Stimulated activated CD8-positive, alpha-beta memory T cell treated with anti-CD3 and anti-CD28 coated beads, Interleukin-12 subunit alpha, Interleukin-12 subunit beta, amount 100 ng/mL, for 4 hours (primary cell): Measurements from ENCODE around the gene ARHGAP8.

ENCODE experiments used
- DNase-seq: peaks from one replicate; pipeline ENCODE4 v3.0.0-alpha.2; 2020; ENCODE audit warnings: low read depth

The ARHGAP8 gene

DNA sequence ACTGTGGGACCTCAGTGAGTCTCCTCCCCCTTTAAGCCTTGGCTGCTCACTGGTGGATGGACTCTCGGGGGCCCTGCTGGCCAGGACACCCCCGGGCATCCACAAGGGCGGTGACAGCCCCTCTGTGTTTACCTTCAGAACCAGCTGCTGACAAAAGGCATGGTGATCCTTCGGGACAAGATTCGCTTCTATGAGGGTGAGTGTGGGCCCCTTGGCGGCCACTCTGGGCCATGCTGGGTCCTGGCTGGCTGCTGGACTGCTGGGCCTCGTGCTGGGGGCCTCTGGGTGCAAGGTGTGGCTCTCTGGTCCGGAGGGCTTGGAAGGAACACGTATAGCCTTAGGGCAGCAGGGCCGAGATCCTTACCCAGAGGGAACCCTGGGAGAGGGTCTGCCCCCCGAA lies 25.9 kb upstream of the ARHGAP8 start:
- no peak for DNase-seq

DNA sequence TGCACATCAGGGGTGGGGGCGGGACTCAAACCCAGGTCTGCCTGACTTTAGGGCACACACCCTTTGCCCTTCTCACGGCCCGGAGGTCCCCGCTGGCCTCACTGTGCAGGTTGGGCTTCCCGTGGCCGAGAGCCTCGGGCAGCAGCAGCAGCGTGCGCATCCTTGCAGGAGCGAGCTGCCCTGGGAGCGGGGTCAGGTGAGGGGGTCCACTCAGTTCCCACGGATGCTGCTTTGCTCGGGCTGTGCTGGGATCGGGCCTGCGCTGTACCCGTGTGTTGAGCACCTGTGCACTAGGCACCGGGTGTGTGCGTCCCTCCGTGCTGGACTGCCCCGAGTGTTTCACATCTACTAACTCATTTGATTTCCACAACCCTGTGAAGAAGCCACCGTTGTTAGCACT lies 25.2 kb upstream of the ARHGAP8 start:
- DNase-seq = no peak

DNA sequence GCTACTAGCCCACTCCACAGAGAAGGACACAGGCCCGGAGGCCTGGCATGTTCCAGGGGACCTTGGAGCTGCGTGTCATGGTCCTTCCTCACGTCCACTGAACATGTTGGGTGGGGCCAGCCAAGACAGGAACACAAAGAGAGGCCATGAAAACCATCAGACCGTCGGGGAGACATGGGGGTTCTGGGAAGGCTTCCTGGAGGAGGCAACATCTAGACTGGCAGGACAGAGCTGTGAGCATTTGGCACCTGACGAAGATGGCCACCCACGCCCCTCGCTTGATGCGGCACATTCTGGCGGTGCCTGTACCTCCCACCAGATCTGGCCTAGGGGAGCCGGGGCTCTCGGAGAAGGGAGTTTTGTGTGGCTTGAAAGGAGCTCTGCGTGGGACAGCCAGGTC lies 24.7 kb upstream of the ARHGAP8 start:
- no peak for DNase-seq

DNA sequence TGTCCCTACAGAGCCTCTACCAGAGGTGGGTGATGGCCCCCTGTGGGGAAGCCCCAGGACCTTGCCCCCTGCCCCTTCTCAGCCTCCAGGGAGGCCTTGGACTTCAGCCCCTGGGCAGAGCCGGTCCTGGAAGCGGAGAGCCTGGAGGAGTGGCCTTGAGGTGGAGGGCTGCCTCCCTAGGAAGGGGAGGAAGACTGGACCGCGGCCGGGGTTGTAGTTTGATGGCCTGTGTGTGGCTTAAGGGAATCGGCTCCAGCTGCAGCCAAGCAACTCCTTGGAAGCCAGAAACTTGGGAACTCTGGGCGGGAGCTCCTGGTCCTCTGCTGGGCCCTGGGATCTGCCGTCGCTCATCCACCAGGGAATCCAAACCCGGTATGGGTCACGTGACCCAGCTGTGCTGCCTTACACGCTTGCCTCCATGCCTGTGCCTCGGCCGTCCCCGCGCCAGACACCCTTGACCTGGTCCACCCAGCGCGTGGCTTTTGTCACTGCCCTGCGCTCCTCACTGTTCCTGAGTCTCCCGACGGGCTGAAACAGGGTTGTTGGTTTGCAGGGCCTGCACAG lies 23.5 kb upstream of the ARHGAP8 start:
- no peak for DNase-seq

DNA sequence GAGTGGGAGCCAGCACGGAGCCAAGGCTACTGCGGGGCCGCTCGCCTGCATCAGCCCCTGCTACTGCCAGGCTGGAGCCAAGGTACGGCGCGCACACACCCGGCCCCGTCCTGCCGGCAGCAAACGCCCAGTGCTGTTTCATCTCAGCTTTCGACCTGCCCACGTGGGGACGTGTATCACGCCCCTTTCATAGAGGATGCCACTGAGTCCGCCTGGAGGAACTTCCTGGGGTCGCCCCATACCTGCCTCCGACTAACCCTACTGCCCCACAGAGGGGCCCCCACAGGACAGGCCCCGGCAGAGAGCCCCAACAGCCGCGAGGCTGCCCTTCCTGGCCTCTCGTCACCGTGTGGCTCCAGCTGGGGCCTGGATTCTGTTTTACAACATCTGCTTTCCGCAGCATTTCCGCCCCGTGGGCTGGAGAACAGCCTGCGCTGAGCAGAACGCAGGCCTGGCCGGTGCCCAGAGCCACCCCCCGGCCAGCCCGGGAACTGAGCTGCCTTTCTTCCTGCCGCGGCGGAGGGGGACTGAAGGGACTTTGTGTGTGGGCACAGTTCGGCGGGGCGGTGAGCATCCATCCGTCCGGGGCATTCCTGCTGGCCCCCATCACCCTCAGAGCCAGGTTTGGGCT lies 22.9 kb upstream of the ARHGAP8 start:
- DNase-seq = no peak

DNA sequence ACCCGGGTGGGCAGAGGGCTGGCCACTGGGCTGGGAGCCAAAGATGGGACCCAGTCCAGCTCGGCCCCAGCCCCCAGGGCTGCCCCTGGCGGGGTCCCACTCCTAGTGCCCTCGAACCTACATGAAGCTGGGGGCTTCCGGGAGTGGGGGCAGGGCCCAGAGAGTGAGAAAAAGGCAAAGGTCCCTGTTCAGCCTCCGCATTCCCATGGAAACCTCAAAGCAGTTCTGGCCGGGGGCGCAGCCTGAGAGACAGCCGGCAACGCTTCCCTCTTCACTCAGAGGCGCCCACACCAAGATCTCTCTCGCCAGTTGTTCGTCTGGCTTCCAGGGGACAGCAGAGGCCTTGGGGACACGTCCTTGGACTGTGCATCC lies 22.4 kb upstream of the ARHGAP8 start:
- DNase-seq = no peak

DNA sequence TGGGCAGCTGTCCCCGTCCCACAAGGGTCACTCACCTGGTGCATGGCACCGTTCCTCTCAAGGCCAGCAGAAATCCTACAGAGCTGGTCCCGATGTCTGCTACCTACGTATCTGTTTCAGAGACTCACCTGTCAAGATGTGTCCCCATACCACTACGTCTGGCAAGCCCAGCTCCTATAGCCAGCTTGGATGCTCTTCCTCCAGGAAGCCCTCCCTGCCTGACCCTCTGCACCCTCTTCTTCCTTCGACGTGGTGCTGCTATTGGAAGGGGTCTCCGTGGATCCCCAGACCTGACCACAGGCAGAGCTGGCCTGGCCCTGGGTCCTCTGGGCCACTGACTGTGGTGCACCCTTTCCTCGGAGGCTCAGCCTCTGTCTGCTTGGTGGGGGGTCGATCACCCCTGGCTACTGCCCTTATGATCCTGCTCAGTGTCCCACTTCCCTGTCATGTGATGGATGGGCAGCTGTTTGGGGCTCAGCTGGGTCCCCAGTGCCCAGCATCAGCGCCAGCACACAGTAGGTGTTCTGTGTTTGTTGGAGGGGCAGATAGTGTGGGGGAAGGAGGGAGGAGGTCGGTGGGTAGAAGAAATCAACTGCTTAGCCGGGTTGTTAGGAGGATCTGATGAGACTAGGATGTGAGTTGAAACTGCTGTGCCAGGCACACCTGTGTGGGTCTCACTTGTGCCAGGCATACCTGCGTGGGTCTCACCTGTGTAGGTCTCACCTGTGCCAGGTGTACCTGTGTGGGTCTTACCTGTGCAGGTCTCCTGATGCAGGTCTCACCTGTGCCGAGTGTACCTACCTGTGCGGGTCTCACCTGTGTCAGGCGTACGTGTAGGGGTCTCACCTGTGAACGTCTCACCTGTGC lies 21.7 kb upstream of the ARHGAP8 start:
- no peak for DNase-seq

DNA sequence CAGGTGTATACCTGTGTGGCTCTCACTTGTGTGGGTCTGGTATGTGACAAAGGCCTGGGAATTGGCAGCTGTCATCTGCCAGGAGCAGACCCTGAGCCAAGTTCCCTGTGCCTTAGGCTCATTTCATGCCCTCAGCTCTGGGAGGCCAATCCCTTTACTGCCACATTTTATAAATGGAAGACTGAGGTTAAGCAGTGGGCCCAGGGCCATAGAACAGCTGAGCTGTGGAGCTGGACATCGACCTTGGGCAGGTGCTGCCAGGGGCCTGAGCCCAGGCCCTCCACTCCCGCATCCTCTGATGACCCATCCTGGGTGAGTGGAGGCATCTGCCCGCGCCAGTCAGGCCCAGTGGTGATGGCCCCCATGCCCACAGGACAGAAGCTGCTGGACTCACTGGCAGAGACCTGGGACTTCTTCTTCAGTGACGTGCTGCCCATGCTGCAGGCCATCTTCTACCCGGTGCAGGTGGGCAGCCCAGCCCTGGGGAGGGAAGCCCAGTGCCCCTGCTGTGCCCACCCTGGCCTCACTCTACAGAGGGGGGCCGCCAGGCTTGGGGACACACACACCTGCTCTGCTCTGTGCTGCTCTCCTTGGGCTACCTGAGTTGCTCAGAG lies 20.9 kb upstream of the ARHGAP8 start:
- DNase-seq = no peak

DNA sequence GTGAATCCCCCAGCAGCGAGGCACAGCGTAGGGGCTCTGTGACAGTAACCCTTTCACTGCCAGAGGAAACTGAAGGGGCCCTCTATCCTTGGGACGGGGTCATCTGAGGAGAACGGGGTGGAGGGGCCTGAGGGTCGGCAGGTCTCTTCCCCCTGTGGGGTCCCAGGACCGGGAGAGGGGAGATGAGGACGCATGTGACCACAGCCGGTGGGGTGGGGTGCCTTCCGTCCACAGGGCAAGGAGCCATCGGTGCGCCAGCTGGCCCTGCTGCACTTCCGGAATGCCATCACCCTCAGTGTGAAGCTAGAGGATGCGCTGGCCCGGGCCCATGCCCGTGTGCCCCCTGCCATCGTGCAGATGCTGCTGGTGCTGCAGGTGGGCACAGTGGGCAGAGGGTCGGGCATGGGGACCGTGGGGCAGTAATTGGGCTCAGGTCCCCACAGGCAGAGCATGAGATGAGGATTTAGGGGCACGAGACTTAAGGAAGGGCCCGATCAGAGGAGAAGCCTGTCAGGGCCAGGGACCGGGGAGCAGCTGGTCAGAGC lies 20.3 kb upstream of the ARHGAP8 start:
- no peak for DNase-seq

DNA sequence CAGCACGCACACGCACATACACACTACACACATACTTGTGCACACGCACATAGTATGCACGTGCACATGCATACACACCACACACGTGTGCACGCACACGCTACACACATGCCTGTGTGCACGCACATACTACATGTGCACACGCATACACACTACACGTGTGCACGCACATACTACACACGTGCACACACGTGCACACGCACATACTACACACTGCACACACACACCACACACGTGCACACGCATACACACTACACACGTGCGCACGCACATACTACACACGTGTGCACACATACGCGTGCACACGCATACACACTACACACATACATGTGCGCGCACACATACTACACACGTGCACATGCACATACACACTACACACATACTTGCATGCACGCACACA lies 19.7 kb upstream of the ARHGAP8 start:
- no peak for DNase-seq

DNA sequence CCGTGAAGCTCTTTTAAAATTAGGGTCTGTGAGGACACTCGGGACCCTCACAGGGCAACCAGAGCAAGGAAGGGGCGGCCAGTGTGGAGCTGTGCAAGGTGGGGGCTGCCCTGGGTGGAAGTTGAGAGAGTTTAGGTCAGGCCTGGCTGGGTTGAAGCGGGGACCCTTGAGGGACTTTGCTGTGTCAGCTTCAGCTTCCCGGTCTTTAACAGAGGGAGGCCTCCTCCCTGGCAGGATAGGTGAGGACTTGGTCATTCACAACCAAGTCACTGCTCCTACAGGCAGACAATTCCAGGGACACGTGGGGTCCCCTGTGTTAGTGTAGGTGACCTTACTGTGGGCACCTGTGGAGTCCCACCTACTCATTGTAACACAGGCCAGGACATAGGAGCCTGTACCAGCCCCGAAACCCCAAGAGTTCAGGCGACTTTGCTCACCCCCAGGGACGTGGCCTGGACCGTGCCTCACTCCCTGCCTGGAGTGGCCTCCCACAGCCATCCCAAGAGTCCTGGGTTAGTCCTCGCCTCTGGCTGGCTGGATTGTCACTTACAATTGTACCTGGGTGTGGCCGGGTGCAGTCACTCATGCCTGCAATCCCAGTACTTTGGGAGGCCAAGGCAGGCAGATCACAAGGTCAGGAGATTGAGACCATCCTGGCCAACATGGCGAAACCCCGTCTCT lies 18.8 kb upstream of the ARHGAP8 start:
- no peak for DNase-seq

DNA sequence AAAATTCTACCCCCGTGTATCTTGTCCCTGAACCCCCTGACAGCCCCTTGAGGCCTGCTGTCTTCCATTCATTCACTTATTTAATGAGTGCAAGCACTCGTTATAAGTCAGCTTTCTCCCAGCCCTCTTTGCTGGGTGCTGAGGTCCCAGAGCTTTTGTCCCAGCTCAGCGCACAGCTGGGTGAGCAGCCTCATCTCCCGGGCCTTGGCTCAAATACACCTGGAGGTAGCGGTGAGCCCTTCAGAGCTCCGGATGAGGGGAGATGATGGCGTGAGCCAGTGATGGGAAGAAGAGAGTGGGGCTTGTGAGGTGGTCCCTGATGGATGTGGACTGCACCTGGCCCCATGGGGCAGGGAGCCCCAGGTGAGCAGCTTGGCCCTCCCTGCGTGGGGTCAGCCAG lies 18.1 kb upstream of the ARHGAP8 start:
- DNase-seq = no peak

DNA sequence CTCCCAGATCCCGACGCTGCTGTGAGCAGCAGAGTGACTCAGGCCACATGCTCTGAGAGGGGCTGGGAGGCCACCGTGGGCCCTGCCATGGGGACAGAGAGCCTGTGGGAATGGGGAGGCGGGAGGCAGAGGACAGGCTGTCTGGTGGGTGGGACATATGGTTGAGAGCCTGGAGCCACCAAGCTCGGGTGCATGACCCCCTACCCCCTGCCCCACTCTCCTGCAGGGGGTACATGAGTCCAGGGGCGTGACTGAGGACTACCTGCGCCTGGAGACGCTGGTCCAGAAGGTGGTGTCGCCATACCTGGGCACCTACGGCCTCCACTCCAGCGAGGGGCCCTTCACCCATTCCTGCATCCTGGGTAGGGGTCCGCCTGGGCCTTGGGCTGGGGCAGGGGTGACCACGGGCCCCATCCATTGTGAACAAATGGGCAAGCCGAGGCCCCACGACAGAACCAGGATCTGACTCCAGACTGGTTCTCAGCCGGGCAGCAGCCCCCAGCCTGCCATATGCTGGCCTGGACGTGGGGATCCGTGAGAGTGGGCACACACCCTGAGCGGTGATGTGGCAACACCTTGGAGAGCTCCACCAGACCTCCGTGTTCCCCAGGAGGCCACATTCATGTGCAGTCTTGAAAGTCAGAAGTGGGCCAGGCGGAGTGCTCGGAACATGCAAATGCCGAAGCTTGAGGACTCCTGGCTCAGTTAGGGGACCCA lies 17.4 kb upstream of the ARHGAP8 start:
- DNase-seq = no peak

DNA sequence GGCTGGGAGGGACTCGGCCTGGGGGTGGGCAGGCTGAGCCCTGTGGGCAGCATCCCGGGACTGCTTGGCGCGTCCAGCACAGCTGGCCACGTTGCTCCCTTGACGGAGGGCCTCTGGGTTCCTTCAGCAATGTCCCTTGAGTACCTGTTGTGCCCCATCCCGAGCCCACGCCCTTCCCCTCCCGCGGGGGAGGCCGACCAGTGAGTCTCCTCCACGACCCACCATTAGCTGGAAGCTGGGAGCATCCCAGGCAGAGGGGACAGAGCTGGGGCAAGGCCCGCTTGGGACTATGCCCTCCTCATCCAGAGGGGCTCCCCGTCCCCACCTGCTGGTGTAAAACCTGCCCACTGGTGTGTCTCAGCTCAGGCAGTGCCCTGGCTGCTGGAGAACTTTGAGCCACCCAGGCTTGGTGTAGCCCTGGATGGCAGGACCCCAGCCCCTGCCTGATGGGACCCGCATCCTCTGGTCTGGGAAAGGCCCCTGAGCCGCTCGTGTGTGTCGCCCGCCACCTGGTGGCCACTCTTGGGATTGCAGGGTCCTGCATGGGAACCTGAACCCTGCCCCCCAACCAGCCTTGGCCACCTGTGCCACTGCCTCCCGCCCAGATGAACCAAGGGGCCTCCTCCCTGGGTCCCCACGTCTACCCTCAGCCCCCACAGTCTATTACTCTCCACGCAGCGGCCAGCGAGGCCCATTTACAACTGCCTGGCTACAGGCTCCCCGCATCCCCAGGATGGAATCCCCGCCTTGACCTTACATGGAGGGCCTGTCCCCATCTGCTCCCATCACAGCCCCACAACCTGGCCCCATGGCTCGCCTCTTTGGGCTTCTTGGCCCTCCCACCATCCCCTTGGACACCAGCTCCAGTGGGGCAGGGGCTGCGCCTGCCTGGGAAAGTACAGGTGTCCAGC lies 16.6 kb upstream of the ARHGAP8 start:
- DNase-seq = peak; percentile 62

DNA sequence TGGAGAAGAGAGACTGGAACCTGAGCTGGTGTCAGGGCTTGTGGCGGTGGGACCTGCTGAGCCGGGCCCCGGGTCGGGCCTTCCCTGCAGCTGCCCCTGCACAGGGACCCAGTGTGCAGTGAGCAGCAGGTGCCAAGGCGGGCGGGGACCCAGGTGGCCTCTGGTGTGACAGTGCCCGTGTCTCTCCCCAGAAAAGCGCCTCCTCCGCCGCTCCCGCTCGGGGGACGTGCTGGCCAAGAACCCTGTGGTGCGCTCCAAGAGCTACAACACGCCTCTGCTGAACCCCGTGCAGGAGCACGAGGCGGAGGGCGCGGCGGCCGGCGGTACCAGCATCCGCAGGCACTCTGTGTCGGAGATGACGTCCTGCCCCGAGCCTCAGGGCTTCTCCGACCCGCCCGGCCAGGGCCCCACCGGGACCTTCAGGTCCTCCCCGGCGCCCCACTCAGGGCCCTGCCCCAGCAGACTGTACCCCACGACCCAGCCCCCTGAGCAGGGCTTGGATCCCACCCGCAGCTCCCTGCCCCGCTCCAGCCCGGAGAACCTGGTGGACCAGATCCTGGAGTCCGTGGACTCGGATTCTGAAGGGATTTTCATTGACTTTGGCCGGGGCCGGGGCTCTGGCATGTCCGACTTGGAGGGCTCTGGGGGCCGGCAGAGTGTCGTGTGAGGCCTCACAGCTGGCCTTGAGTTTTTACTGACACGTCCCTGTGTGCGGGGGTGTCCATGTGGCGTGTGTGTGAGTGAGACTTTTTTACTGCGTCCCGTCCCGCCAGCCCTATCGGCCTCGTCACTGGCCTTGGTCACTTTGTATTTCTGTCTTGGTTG lies 15.6 kb upstream of the ARHGAP8 start:
- DNase-seq = no peak

DNA sequence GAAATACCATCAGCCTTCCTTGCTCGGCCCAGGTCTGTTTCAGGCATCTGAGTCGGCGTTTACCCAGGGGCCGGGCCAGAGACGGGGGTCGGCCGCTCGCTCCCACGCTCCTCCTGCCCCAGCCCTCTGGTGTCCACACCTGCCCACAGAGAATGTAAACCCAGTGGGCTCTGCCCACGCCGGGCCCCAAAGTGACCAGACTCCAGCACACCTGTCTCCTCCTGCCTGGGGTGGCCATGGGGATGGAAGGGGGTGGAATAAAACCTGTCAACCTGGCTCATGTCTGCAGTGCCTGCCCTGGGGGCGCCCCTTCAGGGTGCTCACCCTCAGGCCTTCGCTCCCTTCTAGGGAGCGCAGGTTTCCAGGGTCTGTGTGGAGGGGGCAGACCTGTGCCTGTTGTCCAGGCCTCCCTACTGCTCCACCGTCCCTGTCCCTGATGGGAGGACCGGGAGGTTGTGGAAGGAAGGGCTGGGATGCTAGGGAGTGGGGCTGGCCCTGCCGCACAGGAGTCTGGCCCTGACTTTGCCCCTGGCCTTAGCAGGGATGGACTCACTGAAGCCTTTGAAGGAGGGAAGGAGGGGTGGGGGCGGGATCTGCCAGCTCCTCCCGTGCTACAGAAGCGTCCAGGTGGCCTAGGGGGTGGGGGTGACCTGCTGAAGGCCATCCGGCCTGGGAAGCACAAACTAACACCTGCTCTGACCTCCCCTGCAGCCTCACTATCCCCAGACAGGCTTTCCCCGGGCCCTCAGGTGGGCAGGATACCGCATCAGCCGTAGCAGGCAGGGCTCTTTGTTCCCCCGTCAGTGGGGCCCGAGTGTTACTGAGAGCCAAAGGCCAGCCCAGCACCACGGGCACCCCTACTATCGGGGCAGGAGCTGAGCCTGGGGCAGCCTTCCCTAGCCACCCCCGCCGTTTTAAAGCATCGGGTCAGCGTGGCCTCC lies 14.7 kb upstream of the ARHGAP8 start:
- no peak for DNase-seq

DNA sequence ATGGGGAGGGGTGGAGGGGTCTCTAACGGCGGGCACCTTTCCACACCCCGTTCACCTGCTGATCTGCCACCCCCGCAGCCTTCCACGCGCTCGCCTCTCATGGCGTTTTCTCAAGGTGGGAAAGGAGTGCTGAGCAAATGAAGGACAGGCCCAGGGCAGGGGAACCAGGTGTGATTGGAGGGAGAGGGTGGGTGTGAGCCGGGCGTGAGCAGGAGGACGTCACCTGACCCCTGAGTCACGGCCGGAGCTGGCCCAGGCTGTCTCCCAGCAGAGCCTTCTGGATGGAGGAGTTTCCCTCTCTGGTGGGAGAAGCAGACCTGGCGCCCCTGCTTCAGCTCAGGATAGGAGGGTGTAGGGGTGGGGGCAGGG lies 14.0 kb upstream of the ARHGAP8 start:
- no peak for DNase-seq

DNA sequence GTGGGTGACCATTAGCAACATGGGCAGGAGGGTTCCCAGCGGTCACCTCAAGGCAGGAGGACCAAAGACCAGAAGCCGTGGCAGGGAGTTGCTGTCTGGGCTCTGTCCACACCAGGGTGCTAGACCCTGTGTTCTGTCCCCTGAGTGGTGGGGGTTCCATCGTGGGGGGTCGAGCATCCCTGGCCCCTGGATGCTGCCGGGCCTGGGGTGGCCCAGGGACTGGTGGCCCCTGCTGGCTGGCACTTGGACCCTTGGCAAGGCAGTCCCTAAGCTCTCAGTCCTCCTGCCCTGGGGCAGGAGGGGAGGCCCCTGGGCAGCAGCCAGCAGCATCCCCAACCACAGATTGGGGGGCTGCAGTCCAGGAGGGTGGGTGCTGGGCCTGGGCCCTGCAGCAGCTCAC lies 13.4 kb upstream of the ARHGAP8 start:
- DNase-seq = no peak
